Raji (cell line): ENCODE data around the gene TBC1D4.

ENCODE experiments used
- POLR2A ChIP-seq: IDR thresholded peaks from 2 replicates; pipeline ENCODE4 v1.6.1; 2011; ENCODE audit warnings: low read depth, low read length, control low read depth; ENCODE audit not compliant: insufficient read depth

The TBC1D4 gene

GRCh38 chr13:75505327-75505726, 23.4 kb upstream of the TBC1D4 start:
- no peak for TF ChIP-seq POLR2A

GRCh38 chr13:75495938-75496337, 14.0 kb upstream of the TBC1D4 start:
- no peak for TF ChIP-seq POLR2A

- TF ChIP-seq POLR2A, result no peak
Observed at GRCh38 chr13:75494491-75494890, 12.5 kb upstream of the TBC1D4 start.

GRCh38 chr13:75493156-75493555, 11.2 kb upstream of the TBC1D4 start:
- no peak for TF ChIP-seq POLR2A

- TF ChIP-seq POLR2A, result no peak
Observed at GRCh38 chr13:75492389-75492788, 10.4 kb upstream of the TBC1D4 start.

- no peak for TF ChIP-seq POLR2A
Observed at GRCh38 chr13:75491376-75491775, 9.4 kb upstream of the TBC1D4 start.

GRCh38 chr13:75489502-75490263, 7.7 kb upstream of the TBC1D4 start:
- TF ChIP-seq POLR2A, result no peak

- TF ChIP-seq POLR2A, result no peak
Observed at GRCh38 chr13:75486146-75487062, 4.4 kb upstream of the TBC1D4 start.

- TF ChIP-seq POLR2A, result no peak
Observed at GRCh38 chr13:75485286-75486062, 3.5 kb upstream of the TBC1D4 start.

- TF ChIP-seq POLR2A, result no peak
Observed at GRCh38 chr13:75482820-75483079, 781 bp upstream of the TBC1D4 start.

GRCh38 chr13:75481176-75482069, 546 bp downstream of the TBC1D4 start:
- no peak for TF ChIP-seq POLR2A

GRCh38 chr13:75480671-75481175, 1.2 kb downstream of the TBC1D4 start:
- no peak for TF ChIP-seq POLR2A

- no peak for TF ChIP-seq POLR2A
Observed at GRCh38 chr13:75479102-75479740, 2.7 kb downstream of the TBC1D4 start.

GRCh38 chr13:75478659-75479058, 3.3 kb downstream of the TBC1D4 start:
- no peak for TF ChIP-seq POLR2A
